Muscle layer of colon (tissue), 2 donors: Measurements from ENCODE around the gene PCDH15.

Source experiments
- H3K27ac ChIP-seq: one replicate; pipeline ENCODE4 v1.7.0; 2013; ENCODE audit warnings: low read depth, mild to moderate bottlenecking, low read length, moderate library complexity
- H3K27me3 ChIP-seq, 2 donors: one replicate each; pipeline ENCODE4 v1.7.0; 2013; ENCODE audit warnings: low read length in 2 of 2, mild to moderate bottlenecking in 2 of 2; ENCODE audit not compliant: insufficient read depth in 2 of 2, control insufficient read depth in 1 of 2
- H3K36me3 ChIP-seq: one replicate; pipeline ENCODE4 v1.7.0; 2013; ENCODE audit warnings: mild to moderate bottlenecking, low read length; ENCODE audit not compliant: insufficient read depth
- H3K4me1 ChIP-seq: one replicate; pipeline ENCODE4 v1.7.0; 2013; ENCODE audit warnings: mild to moderate bottlenecking, low read length; ENCODE audit not compliant: insufficient read depth
- H3K4me3 ChIP-seq, 2 donors: one replicate each; pipeline ENCODE4 v1.7.0; 2013; ENCODE audit warnings: low read length in 2 of 2, low read depth in 1 of 2, mild to moderate bottlenecking in 1 of 2, moderate library complexity in 1 of 2
- H3K9ac ChIP-seq: one replicate; pipeline ENCODE4 v1.7.0; 2013; ENCODE audit warnings: low read length
- H3K9me3 ChIP-seq: one replicate; pipeline ENCODE4 v1.7.0; 2013; ENCODE audit warnings: mild to moderate bottlenecking, low read length
- donor health status: abdominal sarcoma.
- donor health status: Adenocarcinoma of cecum.

PCDH15 gene

GRCh38 chr10:53754596-53755250 is 1046.3 kb downstream of the PCDH15 start:
- no peak overlapping the region for H3K4me3 ChIP-seq
- H3K9me3 ChIP-seq, result no peaks in the 10 kb centered on the region
- no peak overlapping the region for H3K9ac ChIP-seq
- H3K36me3 ChIP-seq, result no peaks in the 10 kb centered on the region
- H3K4me1 ChIP-seq, result no peaks in the 10 kb centered on the region
- no peak overlapping the region for H3K27ac ChIP-seq
- H3K27me3 ChIP-seq, result no peaks in the 10 kb centered on the region
